ENCODE results near the gene TMEM52B. TPM values are rescaled to one million over a fixed set of nuclear protein-coding genes. Genes with fewer than 3 reads are reported as not detected.

The TMEM52B gene
- total RNA-seq, 1 experiment from 2014 or later: not detected

DNA sequence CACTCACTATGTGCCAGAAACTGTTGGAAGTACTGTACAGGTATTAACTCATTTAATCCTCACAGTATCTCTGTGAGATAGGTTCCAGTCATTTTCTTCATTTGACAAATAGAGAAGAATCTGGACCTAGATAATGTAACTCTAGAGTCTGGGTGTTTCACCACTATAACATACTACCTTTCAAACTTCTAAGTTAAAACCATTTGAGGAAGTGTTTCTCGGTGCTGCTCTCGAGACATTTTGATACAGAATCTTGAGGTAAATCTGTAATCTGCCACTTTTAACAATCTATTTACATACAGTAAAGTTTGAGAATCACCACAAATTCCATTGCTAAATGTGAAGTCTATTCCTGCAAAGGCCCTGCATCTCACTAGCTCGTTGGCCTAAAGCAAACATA lies 15.7 kb upstream of the TMEM52B start:
- BruUV-seq (replicated peaks): no TSS peak
- POLR2A ChIA-PET: no interaction called here

DNA sequence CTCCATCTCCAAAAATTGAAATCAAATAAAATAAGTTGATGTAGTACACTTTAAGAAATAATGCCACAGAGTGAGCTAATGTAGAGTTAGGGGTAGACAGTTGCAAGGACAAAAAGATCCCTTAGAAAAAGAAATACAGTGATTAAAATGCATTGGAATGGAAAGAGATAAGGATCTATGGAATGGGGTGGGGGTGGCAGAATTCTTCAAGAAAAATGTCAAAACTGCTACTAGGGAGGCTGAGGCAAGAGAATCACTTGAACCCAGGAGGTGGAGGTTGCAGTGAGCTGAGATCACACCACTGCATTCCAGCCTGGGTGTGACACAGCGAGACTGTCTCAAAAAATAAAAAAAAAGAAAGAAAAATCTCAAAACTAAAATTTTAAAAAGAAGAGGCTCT lies 13.4 kb upstream of the TMEM52B start:
- POLR2A ChIA-PET: no interaction called here
- Histone ChIP-seq H3K36me3 (ENCODE audit: control insufficient read depth, insufficient read depth, low read length) (no peaks in the 10 kb centered on the region), H3K4me1 (ENCODE audit: control insufficient read depth, insufficient read depth, low read length) (peaks cover 7% of the 10 kb centered on the region), H3K27ac (ENCODE audit: low read length) (no peak overlapping the region; the same call in 1 of the 2 replicates), H3K9me3 (ENCODE audit: control insufficient read depth, insufficient read depth, low read depth, low read length) (no peaks in the 10 kb centered on the region), H3K4me3 (ENCODE audit: low read depth in 2 of 2, low read length in 2 of 2) (no peak overlapping the region), H3K27me3 (ENCODE audit: control insufficient read depth, insufficient read depth, low read length) (no peaks in the 10 kb centered on the region)
- in situ Hi-C loops (cut with HindIII; ENCODE audit: low pct_unique_long_range_greater_than_20kb, low sequenced_read_pairs): no loop called here
- DNase-seq (ENCODE audit: low read depth, low spot score) (no peak), ATAC-seq (no peak)
- CTCF ChIA-PET: no interaction called here
- BruUV-seq (replicated peaks): no TSS peak
- TF ChIP-seq, protein P1, sequence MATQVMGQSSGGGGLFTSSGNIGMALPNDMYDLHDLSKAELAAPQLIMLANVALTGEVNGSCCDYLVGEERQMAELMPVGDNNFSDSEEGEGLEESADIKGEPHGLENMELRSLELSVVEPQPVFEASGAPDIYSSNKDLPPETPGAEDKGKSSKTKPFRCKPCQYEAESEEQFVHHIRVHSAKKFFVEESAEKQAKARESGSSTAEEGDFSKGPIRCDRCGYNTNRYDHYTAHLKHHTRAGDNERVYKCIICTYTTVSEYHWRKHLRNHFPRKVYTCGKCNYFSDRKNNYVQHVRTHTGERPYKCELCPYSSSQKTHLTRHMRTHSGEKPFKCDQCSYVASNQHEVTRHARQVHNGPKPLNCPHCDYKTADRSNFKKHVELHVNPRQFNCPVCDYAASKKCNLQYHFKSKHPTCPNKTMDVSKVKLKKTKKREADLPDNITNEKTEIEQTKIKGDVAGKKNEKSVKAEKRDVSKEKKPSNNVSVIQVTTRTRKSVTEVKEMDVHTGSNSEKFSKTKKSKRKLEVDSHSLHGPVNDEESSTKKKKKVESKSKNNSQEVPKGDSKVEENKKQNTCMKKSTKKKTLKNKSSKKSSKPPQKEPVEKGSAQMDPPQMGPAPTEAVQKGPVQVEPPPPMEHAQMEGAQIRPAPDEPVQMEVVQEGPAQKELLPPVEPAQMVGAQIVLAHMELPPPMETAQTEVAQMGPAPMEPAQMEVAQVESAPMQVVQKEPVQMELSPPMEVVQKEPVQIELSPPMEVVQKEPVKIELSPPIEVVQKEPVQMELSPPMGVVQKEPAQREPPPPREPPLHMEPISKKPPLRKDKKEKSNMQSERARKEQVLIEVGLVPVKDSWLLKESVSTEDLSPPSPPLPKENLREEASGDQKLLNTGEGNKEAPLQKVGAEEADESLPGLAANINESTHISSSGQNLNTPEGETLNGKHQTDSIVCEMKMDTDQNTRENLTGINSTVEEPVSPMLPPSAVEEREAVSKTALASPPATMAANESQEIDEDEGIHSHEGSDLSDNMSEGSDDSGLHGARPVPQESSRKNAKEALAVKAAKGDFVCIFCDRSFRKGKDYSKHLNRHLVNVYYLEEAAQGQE (IDR thresholded peaks at IDR 0.05; ENCODE audit: insufficient read depth in 1 of 2, low read depth in 2 of 2, low read length in 1 of 2): no peak
- intact Hi-C loops (cut with micrococcal nuclease; ENCODE audit: unreplicated experiment): no loop called here

More for the DNA sequence above, 15.7 kb upstream of the TMEM52B start:
- Histone ChIP-seq H3K4me3 (ENCODE audit: low read depth in 2 of 2, low read length in 2 of 2) (no peak overlapping the region), H3K27me3 (ENCODE audit: control insufficient read depth, insufficient read depth, low read length) (no peaks in the 10 kb centered on the region), H3K4me1 (ENCODE audit: control insufficient read depth, insufficient read depth, low read length) (peaks cover 3% of the 10 kb centered on the region; the same call in 1 of the 2 replicates), H3K27ac (ENCODE audit: low read length) (no peak overlapping the region), H3K9me3 (ENCODE audit: control insufficient read depth, insufficient read depth, low read depth, low read length) (no peaks in the 10 kb centered on the region), H3K36me3 (ENCODE audit: control insufficient read depth, insufficient read depth, low read length) (no peaks in the 10 kb centered on the region)
- intact Hi-C loops (cut with micrococcal nuclease; ENCODE audit: unreplicated experiment) (no loop called here), in situ Hi-C loops (cut with HindIII; ENCODE audit: low pct_unique_long_range_greater_than_20kb, low sequenced_read_pairs) (no loop called here)
- CTCF ChIA-PET: no interaction called here
- no peak for TF ChIP-seq TCF7L2 (IDR thresholded peaks at IDR 0.05; ENCODE audit: low read depth, low read length)
- TF ChIP-seq POLR2AphosphoS5 (IDR thresholded peaks at IDR 0.05; ENCODE audit: low read depth, low read length): no peak
- TF ChIP-seq, protein P2, sequence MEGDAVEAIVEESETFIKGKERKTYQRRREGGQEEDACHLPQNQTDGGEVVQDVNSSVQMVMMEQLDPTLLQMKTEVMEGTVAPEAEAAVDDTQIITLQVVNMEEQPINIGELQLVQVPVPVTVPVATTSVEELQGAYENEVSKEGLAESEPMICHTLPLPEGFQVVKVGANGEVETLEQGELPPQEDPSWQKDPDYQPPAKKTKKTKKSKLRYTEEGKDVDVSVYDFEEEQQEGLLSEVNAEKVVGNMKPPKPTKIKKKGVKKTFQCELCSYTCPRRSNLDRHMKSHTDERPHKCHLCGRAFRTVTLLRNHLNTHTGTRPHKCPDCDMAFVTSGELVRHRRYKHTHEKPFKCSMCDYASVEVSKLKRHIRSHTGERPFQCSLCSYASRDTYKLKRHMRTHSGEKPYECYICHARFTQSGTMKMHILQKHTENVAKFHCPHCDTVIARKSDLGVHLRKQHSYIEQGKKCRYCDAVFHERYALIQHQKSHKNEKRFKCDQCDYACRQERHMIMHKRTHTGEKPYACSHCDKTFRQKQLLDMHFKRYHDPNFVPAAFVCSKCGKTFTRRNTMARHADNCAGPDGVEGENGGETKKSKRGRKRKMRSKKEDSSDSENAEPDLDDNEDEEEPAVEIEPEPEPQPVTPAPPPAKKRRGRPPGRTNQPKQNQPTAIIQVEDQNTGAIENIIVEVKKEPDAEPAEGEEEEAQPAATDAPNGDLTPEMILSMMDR (IDR thresholded peaks at IDR 0.05): no peak
- no peak for TF ChIP-seq SIN3A (IDR thresholded peaks at IDR 0.05; ENCODE audit: borderline replicate concordance, insufficient read depth, low read depth, low read length)
- DNase-seq (ENCODE audit: low read depth, low spot score) (no peak), ATAC-seq (no peak)

DNA sequence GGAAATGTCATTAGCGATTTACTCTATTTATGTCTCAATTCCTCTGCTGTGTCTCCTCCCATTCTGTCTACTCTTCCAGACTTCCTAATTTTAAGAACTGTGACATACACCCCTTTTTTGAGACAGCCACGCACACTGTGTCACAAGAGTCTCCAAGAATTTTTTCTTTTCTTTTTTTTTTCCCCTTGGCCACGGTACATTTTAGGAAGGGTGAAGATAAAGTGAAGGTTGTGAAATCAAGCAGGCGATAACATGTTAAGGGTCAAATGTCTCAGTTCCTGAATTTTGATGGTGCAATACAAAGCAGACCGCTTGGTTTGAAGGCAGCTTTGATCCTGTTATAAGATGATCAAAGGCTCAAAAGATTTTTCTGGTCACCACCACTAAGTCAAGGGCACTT lies 11.2 kb upstream of the TMEM52B start:
- H3K27ac ChIP-seq (ENCODE audit: low read length): peak overlapping the region; percentile 77
- H3K4me1 ChIP-seq (ENCODE audit: control insufficient read depth, insufficient read depth, low read length): peaks cover 10% of the 10 kb centered on the region
- DNase-seq (ENCODE audit: low read depth, low spot score) (no peak), ATAC-seq (no peak)
- TF ChIP-seq SIN3A (IDR thresholded peaks at IDR 0.05; ENCODE audit: borderline replicate concordance, insufficient read depth, low read depth, low read length): no peak
- TF ChIP-seq, protein P1 (IDR thresholded peaks at IDR 0.05; ENCODE audit: insufficient read depth in 1 of 2, low read depth in 2 of 2, low read length in 1 of 2): no peak
- TF ChIP-seq, protein P2 (IDR thresholded peaks at IDR 0.05): no peak
- TF ChIP-seq TCF7L2 (IDR thresholded peaks at IDR 0.05; ENCODE audit: low read depth, low read length): no peak
- TF ChIP-seq POLR2AphosphoS5 (IDR thresholded peaks at IDR 0.05; ENCODE audit: low read depth, low read length): no peak
- POLR2A ChIA-PET: no interaction called here
- in situ Hi-C loops (cut with HindIII; ENCODE audit: low pct_unique_long_range_greater_than_20kb, low sequenced_read_pairs): no loop called here
- BruUV-seq (replicated peaks): no TSS peak
- intact Hi-C loops (cut with micrococcal nuclease; ENCODE audit: unreplicated experiment): no loop called here
- CTCF ChIA-PET: no interaction called here
- no peaks in the 10 kb centered on the region for H3K27me3 ChIP-seq (ENCODE audit: control insufficient read depth, insufficient read depth, low read length)
- no peak overlapping the region for H3K4me3 ChIP-seq (ENCODE audit: low read depth in 2 of 2, low read length in 2 of 2)
- no peaks in the 10 kb centered on the region for H3K36me3 ChIP-seq (ENCODE audit: control insufficient read depth, insufficient read depth, low read length)
- no peaks in the 10 kb centered on the region for H3K9me3 ChIP-seq (ENCODE audit: control insufficient read depth, insufficient read depth, low read depth, low read length)
